HG03064 (cell line): Measurements from ENCODE around the gene OR3A1.
"Not testable (repeated sequence)": the region's sequence is repeated elsewhere in the genome, so short reads cannot be mapped to it uniquely, and the experiment has no call there.

ENCODE experiments used
- ATAC-seq: cut with Tn5 transposase; IDR thresholded peaks from one replicate; pipeline ENCODE4 v1.9.1; 2021; ENCODE audit warnings: low read depth; ENCODE audit not compliant: unreplicated experiment

Gene OR3A1

GRCh38 chr17:3298260-3298659 lies at the start of gene OR3A1:
Gene OR3A1, minus strand, starts transcription at chr17:3298360. Its CDS starts 5,778 bp downstream, at chr17:3292582.
- no peak for ATAC-seq

- ATAC-seq: not testable (repeated sequence)
Measured at GRCh38 chr17:3342782-3343181, 44.6 kb upstream of the OR3A1 start.

GRCh38 chr17:3335876-3336275 lies 37.7 kb upstream of the OR3A1 start:
- no peak for ATAC-seq

- ATAC-seq: no peak
Measured at GRCh38 chr17:3318336-3318735, 20.2 kb upstream of the OR3A1 start.

GRCh38 chr17:3316836-3317235 lies 18.7 kb upstream of the OR3A1 start:
- ATAC-seq: no peak

- ATAC-seq: no peak
Measured at GRCh38 chr17:3308603-3309002, 10.4 kb upstream of the OR3A1 start.

GRCh38 chr17:3295632-3296031 lies 2.5 kb downstream of the OR3A1 start:
- ATAC-seq: no peak

GRCh38 chr17:3293548-3293947 lies 4.6 kb downstream of the OR3A1 start:
- not testable (repeated sequence) for ATAC-seq

- ATAC-seq: no peak
Measured at GRCh38 chr17:3282901-3283300, 15.3 kb downstream of the OR3A1 start.

- ATAC-seq: no peak
Measured at GRCh38 chr17:3276126-3276525, 22.0 kb downstream of the OR3A1 start.

- no peak for ATAC-seq
Measured at GRCh38 chr17:3271072-3271848, 26.9 kb downstream of the OR3A1 start.

- no peak for ATAC-seq
Measured at GRCh38 chr17:3260600-3260999, 37.6 kb downstream of the OR3A1 start.

GRCh38 chr17:3260163-3260562 lies 38.0 kb downstream of the OR3A1 start:
- ATAC-seq: no peak

GRCh38 chr17:3256575-3256974 lies 41.6 kb downstream of the OR3A1 start:
- ATAC-seq: no peak

- not testable (repeated sequence) for ATAC-seq
Measured at GRCh38 chr17:3249013-3249412, 49.1 kb downstream of the OR3A1 start.

- not testable (repeated sequence) for ATAC-seq
Measured at GRCh38 chr17:3244841-3245240, 53.3 kb downstream of the OR3A1 start.

GRCh38 chr17:3241044-3241443 lies 57.1 kb downstream of the OR3A1 start:
- ATAC-seq: not testable (repeated sequence)
